Activated CD8-positive, alpha-beta memory T cell treated with anti-CD3 and anti-CD28 coated beads, Interleukin-2, amount 50 U/mL, for 48 hours (primary cell): ENCODE results near the gene ABHD4.
A peak's percentile ranks its signal among the peaks of the same experiment; 100 is the strongest.
"Not testable (repeated sequence)": the region's sequence is repeated elsewhere in the genome, so short reads cannot be mapped to it uniquely, and the experiment has no call there.

Experiments used
- DNase-seq: peaks from one replicate; pipeline ENCODE4 v3.0.0-alpha.2; 2020

The ABHD4 gene

GRCh38 chr14:22630066-22630465, 32.0 kb downstream of the ABHD4 start:
- DNase-seq, result no peak

GRCh38 chr14:22630486-22630885, 32.4 kb downstream of the ABHD4 start:
- DNase-seq, result no peak

GRCh38 chr14:22634233-22634900, 36.3 kb downstream of the ABHD4 start:
- DNase-seq, result no peak

- DNase-seq, result not testable (repeated sequence)
Measured at GRCh38 chr14:22635980-22636379, 37.9 kb downstream of the ABHD4 start.

GRCh38 chr14:22640192-22640591, 42.1 kb downstream of the ABHD4 start:
- no peak for DNase-seq

- no peak for DNase-seq
Measured at GRCh38 chr14:22641846-22642245, 43.7 kb downstream of the ABHD4 start.

- DNase-seq, result no peak
Measured at GRCh38 chr14:22644305-22644635, 46.2 kb downstream of the ABHD4 start, which contains the start of gene OR6J1. Gene OR6J1 (minus strand): TSS chr14:22644352. CDS start chr14:22634811, 9,541 bp downstream.

- no peak for DNase-seq
Measured at GRCh38 chr14:22646570-22647254, 48.6 kb downstream of the ABHD4 start.

GRCh38 chr14:22648506-22648905, 50.4 kb downstream of the ABHD4 start:
- DNase-seq, result no peak

- DNase-seq, result no peak
Measured at GRCh38 chr14:22650046-22650739, 52.1 kb downstream of the ABHD4 start.

GRCh38 chr14:22650960-22651521, 52.9 kb downstream of the ABHD4 start:
- no peak for DNase-seq

- no peak for DNase-seq
Measured at GRCh38 chr14:22651586-22651985, 53.5 kb downstream of the ABHD4 start.

GRCh38 chr14:22653012-22653621, 55.0 kb downstream of the ABHD4 start:
- DNase-seq, result peak; percentile 65

GRCh38 chr14:22656226-22656625, 58.1 kb downstream of the ABHD4 start:
- no peak for DNase-seq

- no peak for DNase-seq
Measured at GRCh38 chr14:22656945-22657731, 59.0 kb downstream of the ABHD4 start.

GRCh38 chr14:22657861-22658260, 59.8 kb downstream of the ABHD4 start:
- no peak for DNase-seq

GRCh38 chr14:22658946-22659345, 60.8 kb downstream of the ABHD4 start:
- DNase-seq, result no peak

- DNase-seq, result no peak
Measured at GRCh38 chr14:22660654-22661053, 62.6 kb downstream of the ABHD4 start.
